GM15510 (cell line): ENCODE data around the gene DIAPH3.

Source experiments
- POLR2A ChIP-seq: IDR thresholded peaks from 3 replicates; pipeline ENCODE4 v1.6.1; 2011; ENCODE audit warnings: borderline replicate concordance; ENCODE audit not compliant: insufficient read length; ENCODE audit errors: extremely low read depth

DIAPH3 gene

DNA sequence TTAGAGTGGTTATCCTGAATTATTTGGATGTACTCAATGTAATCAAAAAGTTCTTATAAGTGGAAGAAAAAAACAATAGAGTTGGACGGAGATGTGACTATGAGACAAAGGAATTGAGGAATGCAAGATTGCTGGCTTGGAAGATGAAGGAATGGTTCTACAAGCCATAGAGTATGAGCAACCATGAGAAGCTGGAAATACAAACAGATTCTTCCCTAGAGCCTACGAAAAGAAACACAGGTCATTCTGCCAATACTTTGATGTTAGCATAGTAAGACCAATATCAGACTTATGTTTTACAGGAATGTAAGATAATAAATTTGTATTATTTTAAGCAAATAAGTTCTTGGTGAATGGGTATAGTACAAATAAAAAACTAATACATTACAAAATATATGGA, 249.2 kb downstream of the DIAPH3 start:
- no peak for TF ChIP-seq POLR2A

DNA sequence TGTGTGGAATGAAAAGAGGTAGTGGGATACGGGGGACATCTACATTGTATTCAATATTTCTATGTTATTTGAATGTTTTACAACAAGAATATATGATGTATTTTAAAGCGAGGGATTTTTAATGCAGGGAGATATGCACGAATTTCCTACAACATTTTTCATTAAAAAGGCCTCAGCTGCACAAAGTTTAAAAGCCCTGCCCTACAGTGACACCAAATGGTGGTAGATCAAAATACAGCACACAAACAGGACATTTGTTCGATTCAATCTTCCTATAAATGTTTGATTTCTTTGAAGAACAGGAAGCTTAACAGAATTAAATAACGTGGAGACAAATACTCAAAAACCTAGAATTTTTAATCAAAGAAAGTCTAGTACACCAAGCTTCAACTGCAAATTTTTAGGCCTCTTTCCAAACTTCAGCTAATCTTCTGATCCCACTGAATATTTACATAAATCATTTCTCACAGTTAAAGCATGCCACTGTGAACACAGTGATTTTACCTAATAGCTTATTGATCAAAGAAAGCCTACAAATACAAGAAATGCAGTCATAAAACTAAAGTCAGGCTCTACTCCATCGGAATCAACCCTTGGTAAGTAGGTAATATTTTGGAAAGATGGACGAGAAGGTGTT, 257.2 kb downstream of the DIAPH3 start:
- no peak for TF ChIP-seq POLR2A

DNA sequence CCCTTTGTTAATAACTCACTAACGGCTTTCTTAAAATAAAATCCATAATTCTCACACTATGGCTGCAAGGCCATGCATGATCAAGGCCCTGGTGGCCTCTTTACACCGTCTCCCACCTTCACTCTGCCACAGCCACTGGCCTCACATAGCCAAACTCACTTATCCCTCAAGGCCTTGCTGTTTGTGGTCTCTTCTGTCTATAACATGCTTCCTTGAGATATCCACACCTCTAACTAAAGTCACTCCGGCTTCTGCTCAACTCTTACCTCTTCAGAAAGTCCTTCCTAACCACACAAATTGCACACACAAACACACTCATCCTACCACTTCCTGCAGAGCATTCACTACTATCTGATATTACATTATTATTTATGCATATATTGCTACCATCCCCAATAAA, 262.5 kb downstream of the DIAPH3 start:
- no peak for TF ChIP-seq POLR2A

DNA sequence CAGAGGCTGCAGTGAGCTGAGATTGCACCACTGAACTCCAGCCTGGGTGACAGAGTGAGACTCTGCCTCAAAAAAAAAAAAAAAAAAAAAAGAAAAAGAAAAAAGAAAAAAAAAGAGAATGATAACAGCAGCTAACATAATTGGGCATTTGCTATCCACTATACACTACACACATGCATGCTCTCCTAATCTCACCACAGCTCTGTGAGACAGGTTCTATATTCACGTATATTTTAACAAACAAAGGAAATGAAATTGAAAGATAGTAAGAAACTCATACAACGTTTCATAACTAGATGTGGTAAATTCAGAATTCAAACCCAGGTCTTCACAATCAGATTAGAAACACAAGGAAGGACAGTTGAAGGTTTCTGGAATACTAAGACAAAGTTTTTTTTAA, 265.7 kb downstream of the DIAPH3 start:
- TF ChIP-seq POLR2A: no peak

DNA sequence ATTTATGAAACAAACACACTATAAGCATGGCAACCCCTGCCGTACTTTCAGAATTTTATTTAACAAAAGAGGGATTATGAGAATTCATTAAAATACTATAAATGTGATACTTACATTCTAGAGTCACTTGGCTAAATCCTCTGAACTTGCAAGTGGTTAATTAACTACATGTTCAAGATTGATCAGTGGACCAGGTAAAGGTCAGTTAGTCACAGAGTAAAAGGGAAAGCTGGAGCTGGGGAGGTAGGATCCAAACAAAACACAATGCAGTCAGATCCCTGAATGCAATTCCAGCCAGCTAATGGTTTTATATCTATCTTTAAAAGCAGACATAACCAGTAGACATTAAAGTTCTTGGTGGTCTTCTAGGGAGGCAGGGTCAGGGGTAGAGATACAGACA, 270.5 kb downstream of the DIAPH3 start:
- TF ChIP-seq POLR2A: no peak

DNA sequence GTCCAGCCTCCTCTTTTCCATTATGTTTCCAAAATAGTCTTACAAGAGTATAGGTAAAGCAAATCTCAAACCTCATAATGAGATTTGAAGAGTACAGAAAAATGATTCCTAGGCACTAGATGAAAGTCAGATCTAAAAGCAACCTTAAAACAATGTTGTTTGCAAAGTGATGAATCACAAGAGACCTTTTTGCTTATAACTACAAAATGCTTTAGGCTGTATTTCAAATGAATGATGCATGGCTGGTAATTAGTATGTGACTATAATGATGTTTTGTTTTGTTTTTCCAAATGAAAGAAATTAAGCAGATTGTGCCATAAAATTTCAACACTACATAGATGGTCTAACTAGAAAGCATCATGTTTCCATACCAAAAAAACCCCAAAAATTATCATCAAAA, 272.7 kb downstream of the DIAPH3 start:
- no peak for TF ChIP-seq POLR2A

DNA sequence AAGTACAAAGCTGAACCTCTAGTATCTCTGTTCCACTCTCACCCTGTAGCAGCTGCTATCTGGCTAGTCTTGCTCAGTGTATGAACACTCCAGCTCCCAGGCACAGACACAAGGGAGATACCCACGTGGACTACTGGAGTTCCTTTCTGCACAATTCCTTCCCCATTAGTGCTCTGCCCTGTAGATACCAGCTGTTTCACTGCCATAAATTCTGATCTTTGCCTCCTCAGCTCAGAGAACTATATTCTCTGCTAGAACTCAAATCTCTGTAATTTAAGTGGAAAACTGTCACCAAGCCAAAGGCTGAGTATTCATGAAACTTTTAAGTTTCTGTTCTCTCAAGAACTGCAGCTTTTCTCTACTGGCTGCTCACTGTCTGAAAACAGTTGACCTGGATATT, 273.7 kb downstream of the DIAPH3 start:
- TF ChIP-seq POLR2A: no peak

DNA sequence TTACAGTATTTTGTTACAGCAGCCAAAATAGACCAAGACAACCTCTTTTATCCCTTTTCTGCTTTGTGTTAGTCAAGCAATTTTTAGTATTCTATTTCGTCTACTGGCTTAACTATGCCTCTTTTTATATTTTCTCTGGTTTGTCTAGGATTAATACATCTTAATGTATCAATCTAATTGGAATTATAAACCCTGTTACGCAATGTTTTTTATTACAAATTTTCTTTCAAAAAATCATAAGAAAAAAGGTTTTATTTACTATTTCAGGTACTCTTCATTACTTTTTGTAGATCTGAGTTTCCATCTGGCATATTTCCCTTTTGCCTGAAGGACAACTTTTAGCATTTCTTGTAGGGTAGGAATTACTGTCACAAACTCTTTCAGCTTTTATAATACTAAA, 275.3 kb downstream of the DIAPH3 start:
- no peak for TF ChIP-seq POLR2A

DNA sequence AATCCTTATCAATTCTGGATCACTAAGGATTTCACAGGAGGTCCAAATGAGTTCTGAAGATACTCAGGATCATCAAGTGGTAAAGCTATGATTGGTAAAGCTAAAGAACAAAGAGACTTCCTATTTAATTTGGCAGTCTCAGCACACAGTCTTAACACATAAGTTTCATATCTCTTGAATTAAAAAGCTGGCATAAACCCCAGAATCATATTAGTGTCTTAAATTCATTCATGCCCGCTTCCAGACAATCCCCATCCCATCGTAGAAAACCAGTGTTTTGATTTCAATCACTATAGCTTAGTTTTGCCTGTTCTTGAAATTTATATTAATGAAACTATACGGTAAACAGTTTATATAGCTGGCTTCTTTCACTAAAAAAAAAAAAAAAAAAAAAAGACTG, 278.7 kb downstream of the DIAPH3 start:
- TF ChIP-seq POLR2A: no peak

DNA sequence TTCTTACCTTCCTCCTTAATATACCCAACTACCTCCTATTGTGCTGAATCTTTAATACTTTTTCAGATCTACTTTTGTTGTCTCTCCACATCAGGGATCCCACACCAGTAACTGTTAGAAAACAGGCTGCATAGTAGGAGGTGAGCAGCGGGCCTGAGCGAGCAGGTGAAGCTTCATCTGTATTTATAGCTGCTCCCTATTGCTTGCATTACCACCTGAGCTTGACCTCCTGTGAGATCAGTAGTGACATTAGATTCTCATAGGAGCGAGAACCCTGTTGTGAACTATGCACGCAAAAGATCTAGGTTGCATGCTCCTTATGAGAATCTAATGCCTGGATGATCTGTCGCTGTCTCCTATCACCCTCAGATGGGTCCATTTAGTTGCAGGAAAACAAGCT, 279.8 kb downstream of the DIAPH3 start:
- no peak for TF ChIP-seq POLR2A

DNA sequence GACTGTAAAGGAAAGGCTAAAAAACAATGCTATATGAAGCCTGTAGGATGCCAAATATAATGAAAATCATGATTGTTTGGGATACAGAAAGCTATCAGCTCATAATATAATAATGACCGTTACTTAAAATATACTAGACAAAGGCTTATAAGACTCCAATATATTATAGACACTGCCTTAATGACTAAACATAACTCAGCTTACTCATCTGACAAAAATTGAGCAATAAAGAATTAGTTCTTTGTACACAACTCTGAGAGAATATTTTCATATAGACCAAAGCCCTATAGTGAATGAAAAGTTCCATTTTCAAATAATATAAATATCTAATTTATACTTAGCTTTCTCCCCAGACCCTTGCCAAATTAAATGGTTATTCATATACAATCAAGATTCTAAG, 283.3 kb downstream of the DIAPH3 start:
- no peak for TF ChIP-seq POLR2A

DNA sequence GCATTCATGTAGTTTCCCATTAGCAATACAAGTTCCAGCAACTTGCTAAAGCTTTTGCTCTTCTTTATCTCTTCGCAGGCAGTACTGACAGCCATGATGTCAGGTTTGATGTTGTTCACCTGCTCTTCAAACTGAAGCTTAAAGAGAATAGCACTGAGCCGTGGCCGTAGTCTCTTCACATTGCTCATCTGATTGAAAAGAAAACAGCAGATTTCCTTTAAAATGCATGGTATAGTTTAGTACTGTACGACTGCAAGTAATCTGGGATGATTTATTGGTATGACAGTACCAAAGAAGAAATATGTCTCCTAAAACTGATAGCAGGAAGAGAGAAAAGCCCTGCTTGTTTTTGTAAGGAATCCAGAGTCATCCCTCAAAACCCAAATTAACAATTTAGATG, 284.4 kb downstream of the DIAPH3 start:
- TF ChIP-seq POLR2A: no peak

DNA sequence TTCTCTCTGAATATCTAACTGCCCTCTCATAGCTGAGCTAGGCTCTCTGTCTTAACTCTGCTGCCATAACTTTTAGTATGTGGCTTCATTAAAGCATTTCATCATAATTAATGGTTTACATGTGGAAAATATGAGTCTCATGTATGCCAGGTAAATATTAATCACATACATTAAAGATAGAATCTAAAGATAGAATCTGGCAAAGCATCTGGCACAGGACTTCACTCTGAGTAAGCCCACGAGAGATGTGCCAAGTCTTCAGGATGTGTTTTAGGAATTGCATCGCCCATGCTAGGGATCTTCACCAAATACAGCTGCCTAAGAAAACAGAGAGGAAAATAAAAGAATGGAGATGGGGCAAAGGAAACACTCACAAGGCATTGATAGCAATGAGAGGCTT, 285.8 kb downstream of the DIAPH3 start:
- TF ChIP-seq POLR2A: no peak

DNA sequence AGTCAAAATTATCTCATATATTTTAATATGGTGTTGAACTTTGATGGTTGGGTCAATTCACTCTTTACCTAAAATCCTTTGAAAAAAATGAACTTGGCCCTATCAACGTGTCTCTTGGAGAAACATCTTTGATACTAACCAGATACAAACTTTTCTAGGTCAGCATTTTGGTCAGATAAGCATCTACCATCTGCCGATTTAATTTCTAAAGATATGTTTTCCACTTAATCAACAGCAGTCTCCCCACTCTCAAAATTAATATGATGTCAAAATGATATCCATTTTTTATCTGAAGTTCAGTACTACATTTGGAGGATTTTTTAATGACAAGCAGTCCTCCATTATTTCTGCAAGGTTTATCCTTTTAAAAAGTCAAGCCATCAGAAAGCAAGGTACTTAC, 288.8 kb downstream of the DIAPH3 start:
- no peak for TF ChIP-seq POLR2A

DNA sequence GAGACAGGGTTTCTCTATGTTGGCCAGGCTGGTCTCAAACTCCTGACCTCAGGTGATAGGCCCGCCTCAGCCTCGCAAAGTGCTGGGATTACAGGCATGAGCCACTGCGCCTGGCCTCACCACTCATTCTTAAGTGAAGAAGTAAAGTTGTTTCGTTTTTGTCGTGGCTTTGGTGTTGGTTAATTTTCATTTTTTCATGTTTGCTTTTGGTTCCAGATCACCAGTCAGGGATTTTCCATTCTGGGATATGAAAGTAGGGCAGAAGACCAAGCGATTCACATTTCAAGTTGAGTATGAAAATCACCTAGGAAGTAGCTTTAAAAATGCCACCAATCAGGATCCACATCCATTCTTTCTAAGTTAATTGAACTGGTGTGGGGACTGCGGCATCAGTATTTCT, 289.9 kb downstream of the DIAPH3 start:
- TF ChIP-seq POLR2A: no peak

DNA sequence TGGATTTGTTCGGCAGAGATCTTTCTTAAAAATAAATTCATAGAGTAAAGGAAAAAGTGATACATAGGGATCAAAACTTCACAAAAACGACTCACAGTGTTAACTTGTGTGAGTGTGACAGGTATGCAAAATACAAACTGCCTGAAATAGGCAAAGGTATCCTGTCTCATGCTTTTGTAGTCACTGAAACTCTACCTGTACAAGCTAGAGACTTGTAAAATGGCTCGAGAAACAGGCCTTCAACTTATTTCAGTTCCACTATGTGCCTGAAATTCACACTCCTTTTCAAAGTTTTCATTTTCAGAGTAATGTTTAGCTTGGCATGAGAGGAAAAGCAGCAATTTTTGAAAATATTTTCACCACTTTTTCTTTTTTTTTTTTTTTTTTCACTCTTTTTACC, 290.4 kb downstream of the DIAPH3 start:
- TF ChIP-seq POLR2A: no peak

DNA sequence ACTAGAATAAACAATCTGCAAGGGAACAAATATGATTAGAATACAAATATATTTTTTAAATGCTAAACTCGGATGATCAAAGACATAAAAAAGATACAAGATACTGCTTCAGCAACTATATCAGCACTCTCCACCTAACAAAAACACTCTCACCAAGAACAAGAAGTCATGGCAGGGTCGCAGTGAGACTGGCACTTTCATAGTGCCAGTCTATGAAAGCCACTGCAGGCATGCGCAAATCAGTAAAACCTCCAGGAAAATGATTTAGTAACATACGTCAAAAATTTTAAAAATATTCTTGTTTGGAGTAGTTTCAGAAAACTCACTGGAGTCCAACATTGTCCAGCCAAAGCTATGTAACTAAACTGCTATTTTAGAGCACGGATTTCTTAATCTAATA, 295.9 kb downstream of the DIAPH3 start:
- no peak for TF ChIP-seq POLR2A
